GM18499 (cell line): ENCODE measurements around the gene PCGF3.
"Not testable (repeated sequence)": the region's sequence is repeated elsewhere in the genome, so short reads cannot be mapped to it uniquely, and the experiment has no call there.

Experiments used
- ATAC-seq: cut with Tn5 transposase; IDR thresholded peaks from one replicate; pipeline ENCODE4 v1.9.1; 2021; ENCODE audit warnings: moderate number of reproducible peaks; ENCODE audit not compliant: insufficient read depth, unreplicated experiment

Gene PCGF3

GRCh38 chr4:721261-722168 lies 15.9 kb downstream of the PCGF3 start:
- ATAC-seq, result no peak

GRCh38 chr4:722169-722725 lies 16.6 kb downstream of the PCGF3 start:
- ATAC-seq, result no peak

GRCh38 chr4:722851-723360 lies 17.3 kb downstream of the PCGF3 start:
- no peak for ATAC-seq

- no peak for ATAC-seq
Measured at GRCh38 chr4:723751-724530, 18.3 kb downstream of the PCGF3 start.

GRCh38 chr4:725391-726234 lies 20.0 kb downstream of the PCGF3 start:
- no peak for ATAC-seq

- ATAC-seq, result no peak
Measured at GRCh38 chr4:726235-726787, 20.7 kb downstream of the PCGF3 start.

GRCh38 chr4:726838-727237 lies 21.2 kb downstream of the PCGF3 start:
- ATAC-seq, result no peak

GRCh38 chr4:727576-727975 lies 21.9 kb downstream of the PCGF3 start:
- ATAC-seq, result no peak

- no peak for ATAC-seq
Measured at GRCh38 chr4:729336-730315, 24.0 kb downstream of the PCGF3 start.

- no peak for ATAC-seq
Measured at GRCh38 chr4:730511-730910, 24.9 kb downstream of the PCGF3 start.

- ATAC-seq, result not testable (repeated sequence)
Measured at GRCh38 chr4:730946-731904, 25.6 kb downstream of the PCGF3 start.

- not testable (repeated sequence) for ATAC-seq
Measured at GRCh38 chr4:731954-732353, 26.3 kb downstream of the PCGF3 start.

- no peak for ATAC-seq
Measured at GRCh38 chr4:732486-732885, 26.9 kb downstream of the PCGF3 start.

- no peak for ATAC-seq
Measured at GRCh38 chr4:732911-733630, 27.4 kb downstream of the PCGF3 start.

- ATAC-seq, result no peak
Measured at GRCh38 chr4:733631-733980, 28.0 kb downstream of the PCGF3 start.

GRCh38 chr4:734075-734474 lies 28.4 kb downstream of the PCGF3 start:
- no peak for ATAC-seq

GRCh38 chr4:734951-735350 lies 29.3 kb downstream of the PCGF3 start:
- no peak for ATAC-seq
